HuH-7.5 (cell line): ENCODE results near the gene NRP2.

Experiments
- DNase-seq: peaks from one replicate; pipeline ENCODE4 v3.0.0; 2011; ENCODE audit warnings: low spot score

NRP2 gene, protein sequence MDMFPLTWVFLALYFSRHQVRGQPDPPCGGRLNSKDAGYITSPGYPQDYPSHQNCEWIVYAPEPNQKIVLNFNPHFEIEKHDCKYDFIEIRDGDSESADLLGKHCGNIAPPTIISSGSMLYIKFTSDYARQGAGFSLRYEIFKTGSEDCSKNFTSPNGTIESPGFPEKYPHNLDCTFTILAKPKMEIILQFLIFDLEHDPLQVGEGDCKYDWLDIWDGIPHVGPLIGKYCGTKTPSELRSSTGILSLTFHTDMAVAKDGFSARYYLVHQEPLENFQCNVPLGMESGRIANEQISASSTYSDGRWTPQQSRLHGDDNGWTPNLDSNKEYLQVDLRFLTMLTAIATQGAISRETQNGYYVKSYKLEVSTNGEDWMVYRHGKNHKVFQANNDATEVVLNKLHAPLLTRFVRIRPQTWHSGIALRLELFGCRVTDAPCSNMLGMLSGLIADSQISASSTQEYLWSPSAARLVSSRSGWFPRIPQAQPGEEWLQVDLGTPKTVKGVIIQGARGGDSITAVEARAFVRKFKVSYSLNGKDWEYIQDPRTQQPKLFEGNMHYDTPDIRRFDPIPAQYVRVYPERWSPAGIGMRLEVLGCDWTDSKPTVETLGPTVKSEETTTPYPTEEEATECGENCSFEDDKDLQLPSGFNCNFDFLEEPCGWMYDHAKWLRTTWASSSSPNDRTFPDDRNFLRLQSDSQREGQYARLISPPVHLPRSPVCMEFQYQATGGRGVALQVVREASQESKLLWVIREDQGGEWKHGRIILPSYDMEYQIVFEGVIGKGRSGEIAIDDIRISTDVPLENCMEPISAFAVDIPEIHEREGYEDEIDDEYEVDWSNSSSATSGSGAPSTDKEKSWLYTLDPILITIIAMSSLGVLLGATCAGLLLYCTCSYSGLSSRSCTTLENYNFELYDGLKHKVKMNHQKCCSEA

DNA sequence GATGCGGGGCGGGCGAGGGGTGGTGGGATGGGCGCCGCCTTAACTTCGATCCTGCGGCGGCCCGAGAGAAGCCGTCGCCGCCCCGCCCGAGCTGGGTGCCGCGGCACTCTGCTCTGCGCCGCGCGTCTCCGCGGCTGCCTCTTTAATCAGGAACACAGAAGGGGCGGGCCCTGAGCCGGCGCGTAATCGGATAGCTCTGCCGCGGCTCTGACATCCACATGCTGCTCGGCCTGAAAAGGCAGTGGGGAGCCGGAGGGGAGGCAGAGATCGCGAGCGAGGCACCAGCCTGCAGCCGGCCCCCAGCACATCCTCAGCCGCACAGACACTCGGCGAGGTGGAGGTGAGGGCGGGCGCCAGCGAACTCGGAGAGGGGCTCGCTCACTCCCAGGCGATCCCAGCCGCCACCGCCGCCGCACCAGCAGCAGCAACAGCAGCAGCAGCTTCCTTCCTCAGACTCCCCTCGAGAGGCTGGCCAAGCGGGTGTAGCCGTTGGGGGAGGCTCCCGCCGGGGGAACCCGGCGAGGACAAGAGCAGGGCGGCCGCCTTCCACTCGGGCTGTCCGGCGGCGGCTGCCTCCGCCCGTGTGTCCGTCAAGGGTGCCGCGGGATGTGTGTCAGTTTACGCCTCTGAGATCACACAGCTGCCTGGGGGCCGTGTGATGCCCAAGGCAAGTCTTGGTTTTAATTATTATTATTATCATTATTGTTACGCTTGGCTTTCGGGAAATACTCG lies at the start of gene NRP2:
NRP2 (plus strand) TSS at position 263 of the 732 bp plus-strand sequence. CDS start 790 bp downstream, outside the sequence.
- DNase-seq = peak; percentile 66

DNA sequence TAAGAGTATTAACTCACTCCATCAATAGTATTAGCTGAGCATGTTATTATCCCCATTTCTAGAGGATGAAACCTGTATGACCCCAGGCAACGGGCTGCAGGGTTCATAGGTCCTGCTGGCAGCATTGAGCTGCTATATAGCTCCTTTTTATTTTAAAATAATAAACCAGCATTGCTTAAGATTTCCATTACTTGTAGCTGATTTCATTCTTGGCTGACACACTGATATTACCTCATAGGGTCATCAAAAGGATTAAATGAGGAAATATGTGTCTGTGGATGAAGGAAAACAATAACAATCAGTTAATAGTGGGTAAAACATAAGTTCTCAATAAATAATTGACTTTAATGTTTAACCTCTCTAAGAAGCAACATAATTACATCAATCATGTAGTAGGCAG lies 48.3 kb upstream of the NRP2 start:
- no peak for DNase-seq

DNA sequence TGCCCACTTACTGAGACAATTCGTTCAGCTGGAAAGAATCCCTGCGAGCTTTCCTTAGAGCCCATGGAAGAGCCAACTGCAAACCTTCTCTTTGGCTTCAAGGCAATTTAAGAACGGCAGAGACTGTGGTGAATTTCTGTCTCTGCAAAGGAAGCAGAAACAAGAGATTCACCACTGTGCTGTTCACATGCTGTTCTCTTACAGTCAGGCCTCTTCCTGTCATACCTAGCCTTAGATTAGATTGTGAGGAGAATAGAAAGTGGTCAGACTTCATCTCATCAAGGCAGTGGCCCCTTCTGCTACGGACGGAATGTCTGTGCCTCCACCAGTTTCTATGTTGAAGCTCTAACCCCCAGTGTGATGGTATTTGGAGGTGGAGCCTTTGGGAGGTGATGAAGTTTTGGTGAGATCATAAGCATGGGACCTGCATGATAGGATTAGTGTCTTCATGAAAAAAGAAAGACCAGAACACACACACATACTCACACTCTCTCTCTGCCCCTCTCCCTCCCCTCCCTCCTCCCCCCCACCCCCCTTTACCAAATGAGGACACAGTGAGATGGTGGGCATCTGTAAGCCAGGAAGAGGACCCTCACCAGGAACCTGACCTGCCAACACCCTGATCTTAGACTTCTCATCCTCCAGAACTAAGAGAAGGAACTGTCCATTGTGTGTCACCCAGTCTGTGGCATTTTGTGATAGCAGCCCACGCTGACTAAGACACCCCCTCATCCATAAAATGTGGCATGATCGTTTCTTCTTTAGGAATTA lies 45.6 kb upstream of the NRP2 start:
- DNase-seq = no peak

DNA sequence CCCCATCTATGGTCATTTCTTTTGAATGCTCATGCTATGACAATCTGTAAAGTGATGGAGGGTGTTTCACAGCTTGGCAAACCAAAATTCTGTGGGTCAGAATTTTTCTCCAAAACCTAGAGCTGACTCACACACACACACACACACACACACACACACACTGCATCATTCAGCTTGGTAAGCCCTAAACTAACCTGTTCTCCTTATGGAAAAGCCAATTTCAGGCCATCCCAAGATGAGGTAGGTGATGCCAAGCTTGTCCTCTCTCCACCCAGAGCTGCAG lies 45.0 kb upstream of the NRP2 start:
- DNase-seq = no peak

DNA sequence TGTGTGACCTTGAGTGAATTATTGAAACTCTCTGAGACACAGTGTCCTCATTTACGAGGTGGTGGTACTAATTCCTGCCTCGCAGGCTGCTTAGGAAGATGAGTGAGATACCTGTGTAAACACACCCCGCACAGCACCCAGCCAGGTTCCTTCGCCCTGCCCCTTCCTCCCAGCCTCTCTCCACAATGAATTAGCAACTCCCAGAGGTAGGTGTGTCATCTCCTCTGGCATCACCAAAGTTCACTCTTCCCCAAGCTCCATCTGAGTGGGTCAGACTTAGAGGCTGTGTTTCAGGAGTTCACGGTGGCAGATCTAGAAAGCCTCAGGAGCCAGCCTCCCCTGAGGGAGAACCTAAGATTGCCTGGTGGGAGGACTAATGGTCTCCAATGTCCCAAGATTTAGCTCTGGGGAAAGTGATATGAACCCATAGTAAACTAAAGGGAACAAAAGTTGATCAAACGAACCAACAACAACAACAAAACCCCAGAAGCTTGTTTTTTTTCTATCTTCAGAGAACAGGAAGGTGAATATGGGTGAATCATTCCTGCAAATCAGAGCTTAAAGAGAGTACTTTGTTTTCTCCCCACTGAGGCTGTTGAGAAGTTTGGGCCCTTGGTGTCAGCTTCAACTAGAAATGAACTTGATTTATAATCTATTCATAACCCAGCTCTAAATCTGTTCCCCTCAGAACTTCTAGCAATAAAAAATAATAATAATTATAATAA lies 44.4 kb upstream of the NRP2 start:
- no peak for DNase-seq

DNA sequence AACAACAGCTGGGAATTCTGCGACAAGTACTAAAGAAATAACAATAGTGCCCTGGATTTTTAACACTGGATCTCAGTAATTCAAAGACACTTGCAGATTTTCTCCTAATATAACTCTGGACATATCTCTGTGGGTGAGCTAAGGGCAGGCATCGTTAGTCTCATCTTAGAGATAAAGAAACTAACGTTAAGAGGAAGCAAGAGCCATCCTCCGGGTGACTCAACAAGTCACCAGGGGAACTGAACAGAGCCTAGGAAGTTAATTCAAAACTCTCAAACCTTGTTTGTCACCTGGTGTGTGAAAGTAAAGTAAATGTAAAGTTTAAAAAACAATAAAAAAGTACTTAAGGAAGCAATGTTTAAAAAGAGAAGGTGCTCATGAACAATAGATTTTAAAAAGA lies 41.6 kb upstream of the NRP2 start:
- DNase-seq = no peak

DNA sequence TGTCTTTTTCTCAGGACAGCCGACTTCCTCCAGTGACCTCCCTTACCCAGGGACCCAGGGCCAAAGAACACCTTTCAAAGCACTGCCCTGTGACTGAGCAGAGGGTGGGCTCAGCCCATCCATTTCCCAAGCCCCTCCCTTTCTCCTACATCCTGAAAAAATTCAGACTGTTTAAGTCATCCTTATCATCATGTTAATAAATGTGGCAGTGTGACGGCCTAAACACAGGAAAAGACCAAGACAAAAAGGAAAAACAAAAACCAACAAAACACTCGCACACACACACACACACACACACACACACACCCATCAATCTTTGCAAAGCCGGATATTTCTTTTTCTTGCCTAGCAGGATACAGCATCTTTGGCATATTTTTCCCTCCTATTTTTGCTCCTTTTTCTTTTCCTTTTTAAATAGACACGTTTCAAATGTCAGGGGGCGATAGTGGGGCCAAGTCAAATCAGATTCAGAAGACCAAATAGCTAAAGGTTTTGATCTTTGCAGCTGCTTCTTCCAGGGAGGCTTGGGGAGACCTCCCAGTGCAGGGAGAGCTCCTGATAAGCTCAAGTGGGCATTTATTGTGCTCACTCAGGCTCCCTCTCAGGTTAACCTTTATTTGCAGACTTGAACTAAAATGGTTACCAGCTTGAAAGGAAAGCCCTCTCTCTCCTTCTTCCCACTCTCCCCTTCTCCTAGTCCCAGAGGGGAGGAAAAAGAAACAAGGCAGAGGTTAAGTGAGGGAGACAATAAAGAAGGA lies 39.5 kb upstream of the NRP2 start:
- DNase-seq = no peak

DNA sequence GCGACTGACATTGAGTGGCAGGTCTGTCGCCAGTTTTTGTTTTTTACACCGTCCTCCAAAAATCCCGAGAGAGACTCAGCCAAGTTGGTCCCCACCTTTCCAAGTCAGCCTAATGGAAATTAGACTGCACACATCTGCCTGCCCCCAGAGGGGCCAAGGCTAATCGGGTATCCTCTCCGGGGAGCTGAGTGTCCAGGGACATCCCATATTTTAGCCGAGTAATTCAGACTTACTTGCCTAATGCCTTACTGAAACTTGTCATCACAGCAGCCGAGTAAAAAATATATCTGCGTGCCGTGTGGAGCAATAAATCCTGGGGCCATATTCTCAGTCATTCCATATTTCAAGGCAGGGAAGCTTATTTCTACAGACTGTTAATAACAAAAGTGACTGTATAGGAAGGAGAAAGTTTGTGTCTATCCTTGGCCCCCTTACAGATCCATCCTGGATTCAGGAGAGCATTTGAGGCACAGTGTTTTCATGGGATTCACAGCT lies 38.9 kb upstream of the NRP2 start:
- no peak for DNase-seq

DNA sequence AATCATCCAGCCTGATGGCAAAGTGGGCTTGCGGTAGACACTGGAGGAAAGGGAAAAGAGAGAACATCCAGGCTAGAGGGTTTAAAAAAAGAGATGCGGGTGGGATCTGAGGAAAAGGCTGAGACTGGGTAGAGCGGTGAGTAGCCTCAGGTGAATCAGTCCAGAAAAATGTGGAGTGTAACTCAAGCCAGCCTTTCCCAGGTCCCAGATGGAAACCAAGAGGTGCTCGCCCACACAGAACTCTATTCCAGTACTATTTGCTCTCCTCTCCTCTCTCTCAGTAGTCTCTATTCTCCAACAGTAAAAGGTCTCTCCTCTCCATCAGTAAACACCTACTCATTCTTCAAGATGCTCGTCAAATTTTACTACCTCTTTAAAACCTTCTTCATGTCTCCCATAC lies 38.3 kb upstream of the NRP2 start:
- DNase-seq = no peak

DNA sequence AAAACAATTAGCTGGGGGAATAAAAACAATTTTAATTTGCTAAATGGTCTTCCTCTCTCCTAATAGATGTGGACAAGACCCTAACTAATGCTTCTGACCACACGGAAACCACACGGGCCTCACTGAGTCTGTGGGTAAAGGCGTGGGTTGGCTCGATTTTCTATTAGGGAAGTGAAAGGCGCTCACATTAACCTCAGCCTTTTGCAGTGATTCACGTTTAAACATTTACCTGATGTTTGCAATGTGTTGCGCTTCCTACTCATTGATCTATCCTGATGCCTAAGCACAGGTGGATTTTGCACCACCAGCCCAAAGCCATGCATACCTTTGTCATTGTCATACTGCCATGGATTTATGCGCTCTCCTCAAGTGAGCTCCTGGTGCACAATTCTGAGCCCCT lies 35.6 kb upstream of the NRP2 start:
- no peak for DNase-seq

DNA sequence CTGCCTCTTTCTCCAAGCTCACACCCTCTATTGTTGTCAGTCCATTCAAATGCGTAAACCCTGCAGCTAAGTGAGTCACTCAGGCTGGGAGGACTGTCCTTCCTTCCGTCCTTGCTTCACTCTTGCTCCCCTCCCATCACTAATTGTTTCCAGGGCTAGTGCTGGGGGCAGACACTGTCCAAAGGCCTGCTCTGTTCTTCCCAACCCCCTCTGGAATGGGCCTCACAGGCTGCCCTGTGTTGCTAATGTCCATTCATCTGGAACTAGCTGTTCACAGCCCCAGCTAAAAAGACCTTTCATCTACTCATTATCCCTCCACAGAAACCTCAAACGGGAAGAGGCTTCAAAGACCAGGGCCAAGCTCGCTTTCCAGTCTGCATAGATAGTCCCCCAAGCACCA lies 31.9 kb upstream of the NRP2 start:
- no peak for DNase-seq

DNA sequence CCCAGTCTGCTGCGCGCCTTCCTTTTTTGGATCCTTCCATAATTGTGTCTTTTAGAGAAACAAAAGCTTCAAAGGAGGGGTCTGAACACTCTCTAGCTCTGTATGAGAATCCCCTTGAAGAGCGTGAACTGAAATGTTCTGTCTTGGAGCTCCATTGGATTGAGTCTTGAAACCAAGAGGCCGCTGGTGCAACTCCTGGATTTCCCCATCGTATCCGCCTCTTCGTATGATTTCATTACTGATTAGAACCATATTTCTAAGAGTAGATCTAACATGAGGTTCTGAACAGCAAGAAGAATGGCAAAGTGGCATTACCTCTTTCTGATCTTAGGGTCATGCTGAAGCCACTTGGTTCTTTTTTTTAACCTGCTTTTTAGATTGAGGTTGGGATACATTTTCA lies 31.4 kb upstream of the NRP2 start:
- DNase-seq = no peak

DNA sequence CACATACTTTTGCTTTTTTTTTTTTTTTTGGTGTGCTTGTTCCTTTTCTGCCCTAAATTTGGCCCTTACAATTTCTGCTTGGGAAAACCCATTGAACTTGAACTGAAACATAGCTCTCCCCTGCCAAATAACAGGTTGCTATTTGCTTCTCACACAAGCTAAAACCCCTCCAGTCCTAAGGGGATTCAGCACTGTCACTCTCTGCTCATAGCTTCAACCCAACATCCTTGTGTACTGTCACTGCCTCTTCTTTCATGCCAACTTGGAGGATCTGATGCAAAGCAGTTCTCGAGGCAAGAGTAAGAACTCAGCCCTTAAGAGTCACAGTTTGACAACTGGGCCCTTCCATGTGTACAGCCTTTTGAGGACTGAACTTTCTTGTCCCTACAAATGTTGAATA lies 30.6 kb upstream of the NRP2 start:
- no peak for DNase-seq

DNA sequence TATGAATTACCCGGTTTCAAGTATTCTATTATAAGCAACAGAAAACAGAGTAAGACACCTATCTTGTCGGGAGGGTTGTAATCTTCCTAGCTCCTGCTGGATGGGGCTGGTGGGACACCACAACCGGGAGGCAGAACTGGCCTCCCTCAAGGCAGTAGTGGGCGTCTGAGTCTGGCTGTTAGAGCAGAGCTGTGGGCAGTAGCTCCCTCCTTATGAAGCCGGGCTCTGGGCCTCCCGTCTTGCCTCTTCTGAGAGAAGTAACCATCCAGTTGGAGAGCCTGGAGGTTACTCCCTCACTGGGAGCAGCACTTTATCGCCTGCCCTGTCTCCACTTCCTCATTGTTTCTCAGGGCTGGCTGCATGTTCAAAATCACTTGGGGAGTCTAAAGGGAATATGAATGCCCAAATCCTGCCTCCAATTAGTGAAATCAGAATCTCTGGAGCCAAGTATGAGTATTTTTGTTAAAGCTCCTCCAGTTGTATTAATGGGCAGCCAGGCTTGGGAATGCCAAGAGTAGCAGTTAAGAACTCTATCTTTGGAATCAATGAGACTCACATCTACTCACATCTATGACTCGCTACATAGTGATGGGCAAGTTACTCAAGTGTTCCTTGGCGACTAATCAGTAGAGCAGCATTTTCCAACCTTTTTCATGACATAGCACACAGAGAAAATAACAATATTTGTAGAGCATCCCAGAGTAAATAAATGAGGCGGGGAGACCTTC lies 27.3 kb upstream of the NRP2 start:
- no peak for DNase-seq

DNA sequence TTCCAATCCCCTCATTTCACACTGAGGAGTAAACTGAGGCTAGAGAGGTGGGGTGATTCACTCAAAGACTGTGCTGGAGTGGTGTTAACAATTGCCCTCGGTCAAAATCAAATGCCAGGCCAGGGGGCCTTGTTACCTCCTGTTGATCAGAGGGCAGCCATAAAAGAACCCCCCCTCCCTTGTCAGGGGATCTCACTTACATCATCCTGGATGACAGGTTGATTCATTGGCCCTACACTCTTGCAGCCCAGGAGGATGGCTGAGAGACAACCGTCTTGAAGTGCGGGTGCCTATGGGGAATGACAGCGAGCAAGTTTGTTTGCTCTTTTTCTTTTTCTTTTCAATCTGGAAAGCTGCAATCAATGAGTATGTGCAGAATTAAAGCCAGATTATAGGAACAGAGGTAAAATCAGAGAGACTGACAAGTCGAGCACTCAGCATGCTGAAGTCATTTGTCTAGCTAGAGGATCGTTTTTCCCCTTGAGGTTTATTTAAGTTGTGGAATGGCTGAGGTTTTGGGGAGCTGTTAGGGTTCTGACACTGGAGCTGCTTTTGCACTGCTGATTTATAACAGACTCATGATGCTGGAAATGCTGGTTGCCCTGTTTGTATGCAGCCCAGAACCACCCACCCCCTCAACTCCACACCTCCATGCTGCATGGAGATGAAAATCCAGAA lies 26.4 kb upstream of the NRP2 start:
- no peak for DNase-seq

DNA sequence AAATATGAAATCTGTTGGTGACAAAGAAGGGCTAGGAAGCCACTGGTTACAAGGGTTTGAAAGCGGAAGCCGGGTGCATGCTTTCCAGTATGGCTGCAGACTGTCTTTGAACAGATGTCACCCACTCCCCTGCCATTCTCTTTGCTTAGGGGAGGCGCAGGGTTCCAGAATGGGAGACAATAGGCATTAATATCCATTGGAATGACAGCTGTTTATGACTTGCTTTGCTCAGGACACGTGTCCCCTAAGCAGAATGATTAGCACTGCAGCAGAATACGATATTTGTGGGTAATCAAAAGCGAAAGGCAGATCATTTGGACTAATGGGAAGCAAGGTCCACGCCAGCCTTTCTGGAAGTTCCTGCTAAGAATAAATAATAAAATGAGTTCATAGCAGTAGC lies 25.8 kb upstream of the NRP2 start:
- no peak for DNase-seq

DNA sequence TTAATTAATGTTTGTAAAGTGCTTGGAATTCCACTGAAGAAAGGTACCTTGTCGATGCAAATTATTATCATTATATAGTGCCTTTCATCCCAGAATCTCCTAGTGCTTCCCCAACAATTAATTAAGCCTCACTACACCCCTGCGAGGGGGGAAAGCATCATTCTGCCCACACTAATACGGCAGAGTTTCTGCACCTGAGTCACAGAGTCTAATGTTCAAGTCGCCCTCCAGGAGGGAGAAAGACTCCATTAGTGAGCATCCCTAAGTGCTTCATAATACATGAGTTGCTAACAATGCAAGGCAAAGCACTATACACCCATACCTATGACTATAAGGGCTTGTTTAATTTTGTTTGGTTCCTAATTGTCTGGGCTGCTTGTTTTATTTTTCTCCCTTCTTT lies 25.4 kb upstream of the NRP2 start:
- DNase-seq = no peak

DNA sequence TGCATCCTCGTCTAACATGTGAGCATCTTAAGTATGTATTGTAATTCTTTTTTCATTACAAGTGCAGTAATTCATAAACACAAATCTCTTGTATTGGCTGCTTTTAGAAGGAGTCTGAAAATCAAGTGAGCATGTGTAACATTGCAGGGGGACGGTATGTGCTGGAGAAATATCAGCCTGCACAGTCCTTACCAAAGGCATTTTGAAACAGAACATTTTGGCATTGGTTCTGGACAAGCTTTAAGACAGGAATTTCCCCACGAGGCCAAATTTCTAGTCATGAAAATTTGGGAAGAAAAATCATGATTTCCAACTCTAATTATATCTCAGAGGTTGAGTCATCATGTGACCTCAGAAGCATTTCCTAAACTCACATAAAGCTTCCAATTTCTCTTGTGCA lies 24.7 kb upstream of the NRP2 start:
- DNase-seq = no peak

DNA sequence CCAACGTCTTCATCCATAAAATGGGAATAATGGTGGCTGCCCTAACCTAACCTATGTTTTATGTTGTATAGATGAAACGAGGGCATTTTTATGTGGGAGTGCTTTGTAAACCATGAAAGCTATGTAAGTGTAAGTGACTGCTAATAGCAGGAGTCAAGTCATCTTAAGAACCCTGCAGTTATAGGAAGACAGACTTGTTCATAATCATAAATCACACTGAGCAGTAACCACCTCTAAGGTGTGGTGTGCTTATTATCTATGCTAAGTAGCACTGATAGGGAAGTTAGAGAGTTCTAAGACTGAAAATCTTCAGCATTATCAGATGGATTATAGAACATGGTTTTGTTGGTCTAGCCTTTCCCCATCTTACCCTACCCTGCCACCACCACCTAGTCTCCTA lies 24.2 kb upstream of the NRP2 start:
- DNase-seq = no peak
